Thyroid gland (tissue), 4 donors: ENCODE results near the gene CHST13.

Source experiments
- CTCF ChIP-seq, 6 experiments: fragments of 200-600 bp in 3 of 6; fragments of 450-650 bp in 3 of 6; sonication (generic) in 3 of 6; IDR thresholded peaks; one replicate each; pipeline ENCODE4 v1.5.1; 2016 to 2019; ENCODE audit warnings: antibody characterized with exemption in 6 of 6, mild to moderate bottlenecking in 2 of 6, inconsistent platforms in 1 of 6, moderate library complexity in 1 of 6
- POLR2A ChIP-seq, 2 donors: fragments of 450-650 bp; IDR thresholded peaks; one replicate each; pipeline ENCODE4 v1.6.1; 2017; ENCODE audit warnings: antibody characterized with exemption in 2 of 2, mild to moderate bottlenecking in 2 of 2, moderate library complexity in 1 of 2

DNA sequence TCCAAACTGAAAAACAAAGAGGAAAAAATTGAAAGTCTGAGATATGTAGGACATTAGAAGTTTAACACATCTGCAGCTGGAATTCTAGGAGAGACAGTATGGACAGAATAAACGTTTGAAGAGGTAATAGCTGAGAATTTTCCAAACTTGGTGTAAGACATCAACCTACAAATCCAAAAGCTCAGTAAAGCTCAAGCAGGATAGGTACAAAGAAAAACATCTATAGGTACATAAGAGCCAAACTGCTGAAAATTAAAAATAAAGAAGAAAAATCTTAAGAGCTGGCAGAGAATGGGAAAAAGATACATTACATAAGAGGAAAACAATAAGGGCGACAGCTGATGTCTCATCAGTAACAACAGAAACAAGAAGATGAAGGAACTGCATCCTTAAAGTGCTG is 57.6 kb downstream of the CHST13 start:
- no peak for TF ChIP-seq CTCF (IDR thresholded peaks at IDR 0.05)
- TF ChIP-seq POLR2A (IDR thresholded peaks at IDR 0.05) = no peak
